Erythroblast (primary cell): ENCODE data around the gene ATG12.

Experiments used
- GATA1 ChIP-seq: IDR thresholded peaks from 2 replicates; pipeline ENCODE4 v1.6.1; 2011; ENCODE audit warnings: low read depth, mild to moderate bottlenecking, control low read depth, low read length, moderate library complexity
- POLR2A ChIP-seq: IDR thresholded peaks from 2 replicates; pipeline ENCODE4 v1.6.1; 2011; ENCODE audit warnings: mild to moderate bottlenecking, low read length

- TF ChIP-seq POLR2A, result no peak
- TF ChIP-seq GATA1, result no peak
These were observed 31.1 kb upstream of the ATG12 start for GRCh38 chr5:115872447-115872846.
